Spleen (tissue), 7 donors: ENCODE data around the gene CRAT.

ENCODE experiments used
- POLR2AphosphoS5 ChIP-seq, 3 donors: sonication (generic); formaldehyde crosslinking; IDR thresholded peaks; one replicate each; pipeline ENCODE4 v1.5.1; 2017; ENCODE audit warnings: antibody characterized with exemption in 3 of 3
- TF ChIP-seq, protein P1 (sequence below), 11 experiments: fragments of 200-600 bp in 7 of 11; fragments of 450-650 bp in 4 of 11; sonication (generic) in 4 of 11; IDR thresholded peaks in 8 of 11; conservative IDR thresholded peaks in 3 of 11; 1 replicate in 7 of 11; 2 replicates in 4 of 11; pipeline versions ENCODE4 v1.4.0 to v1.8.0; 2016 to 2021; ENCODE audit warnings: antibody characterized with exemption in 11 of 11, inconsistent platforms in 4 of 11, mild to moderate bottlenecking in 1 of 11
- donor health status: DM: no; HTN: no; CAD: no; lungs with moderate emphysema.
- donor health status: DM: no; HTN: no; CAD: no.
- donor health status: DM: no; HTN: no; CAD: no.

DNA sequence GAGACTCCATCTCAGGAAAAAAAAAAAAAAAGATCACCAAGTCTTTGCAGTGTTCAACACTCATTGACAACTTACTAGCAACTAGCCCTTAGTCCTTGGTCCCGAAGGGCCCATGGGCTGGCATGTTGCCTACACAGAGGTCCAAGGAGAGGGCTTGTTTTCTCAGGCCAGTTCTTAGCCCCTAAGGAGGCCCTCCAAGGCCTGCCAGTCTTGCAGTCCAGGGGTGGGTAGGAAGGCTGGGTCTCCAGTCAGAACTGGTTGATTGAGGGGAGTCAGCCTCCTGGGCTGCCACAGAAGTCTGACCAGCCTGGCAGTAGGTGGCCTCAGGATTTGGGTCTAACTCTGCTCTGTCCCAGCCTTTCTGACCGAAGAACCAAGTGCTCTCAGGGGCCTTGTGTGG lies 34.7 kb upstream of the CRAT start:
- TF ChIP-seq, protein P1, sequence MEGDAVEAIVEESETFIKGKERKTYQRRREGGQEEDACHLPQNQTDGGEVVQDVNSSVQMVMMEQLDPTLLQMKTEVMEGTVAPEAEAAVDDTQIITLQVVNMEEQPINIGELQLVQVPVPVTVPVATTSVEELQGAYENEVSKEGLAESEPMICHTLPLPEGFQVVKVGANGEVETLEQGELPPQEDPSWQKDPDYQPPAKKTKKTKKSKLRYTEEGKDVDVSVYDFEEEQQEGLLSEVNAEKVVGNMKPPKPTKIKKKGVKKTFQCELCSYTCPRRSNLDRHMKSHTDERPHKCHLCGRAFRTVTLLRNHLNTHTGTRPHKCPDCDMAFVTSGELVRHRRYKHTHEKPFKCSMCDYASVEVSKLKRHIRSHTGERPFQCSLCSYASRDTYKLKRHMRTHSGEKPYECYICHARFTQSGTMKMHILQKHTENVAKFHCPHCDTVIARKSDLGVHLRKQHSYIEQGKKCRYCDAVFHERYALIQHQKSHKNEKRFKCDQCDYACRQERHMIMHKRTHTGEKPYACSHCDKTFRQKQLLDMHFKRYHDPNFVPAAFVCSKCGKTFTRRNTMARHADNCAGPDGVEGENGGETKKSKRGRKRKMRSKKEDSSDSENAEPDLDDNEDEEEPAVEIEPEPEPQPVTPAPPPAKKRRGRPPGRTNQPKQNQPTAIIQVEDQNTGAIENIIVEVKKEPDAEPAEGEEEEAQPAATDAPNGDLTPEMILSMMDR (IDR thresholded peaks at IDR 0.05 in 8 of 11, conservative IDR thresholded peaks at IDR 0.05 in 3 of 11) = no peak
- no peak for TF ChIP-seq POLR2AphosphoS5 (IDR thresholded peaks at IDR 0.05)
